Duodenal mucosa (tissue), 2 donors: ENCODE results near the gene STXBP6.
"Not testable (repeated sequence)": the region's sequence is repeated elsewhere in the genome, so short reads cannot be mapped to it uniquely, and the experiment has no call there.

Experiments used
- H3K27ac ChIP-seq: one replicate; pipeline ENCODE4 v1.7.0; 2013; ENCODE audit warnings: low read depth, low read length
- H3K27me3 ChIP-seq, 2 donors: one replicate each; pipeline ENCODE4 v1.7.0; 2013; ENCODE audit warnings: low read length in 2 of 2, control low read depth in 1 of 2; ENCODE audit not compliant: insufficient read depth in 2 of 2, control insufficient read depth in 1 of 2
- H3K36me3 ChIP-seq, 2 donors: one replicate each; pipeline ENCODE4 v1.7.0; 2013; ENCODE audit warnings: low read length in 2 of 2, control low read depth in 1 of 2; ENCODE audit not compliant: insufficient read depth in 2 of 2, control insufficient read depth in 1 of 2
- H3K4me1 ChIP-seq, 2 donors: one replicate each; pipeline ENCODE4 v1.7.0; 2013; ENCODE audit warnings: low read length in 2 of 2, control low read depth in 1 of 2; ENCODE audit not compliant: insufficient read depth in 2 of 2, control insufficient read depth in 1 of 2
- H3K4me3 ChIP-seq, 2 donors: one replicate each; pipeline ENCODE4 v1.7.0; 2013; ENCODE audit warnings: low read length in 2 of 2, low read depth in 1 of 2
- H3K9ac ChIP-seq, 2 donors: one replicate each; pipeline ENCODE4 v1.7.0; 2013; ENCODE audit warnings: low read length in 2 of 2, low read depth in 1 of 2
- H3K9me3 ChIP-seq, 2 donors: one replicate each; pipeline ENCODE4 v1.7.0; 2013; ENCODE audit warnings: low read length in 2 of 2, control low read depth in 1 of 2; ENCODE audit not compliant: control insufficient read depth in 1 of 2

The STXBP6 gene

GRCh38 chr14:24944800-24945199 lies 105.1 kb downstream of the STXBP6 start:
- H3K9me3 ChIP-seq, result no peaks in the 10 kb centered on the region
- H3K9ac ChIP-seq, result no peak overlapping the region
- H3K4me1 ChIP-seq, result peaks cover 5 to 8% of the 10 kb centered on the region in 2 donors
- H3K36me3 ChIP-seq, result no peaks in the 10 kb centered on the region
- no peaks in the 10 kb centered on the region for H3K27me3 ChIP-seq
- H3K4me3 ChIP-seq, result no peak overlapping the region
- H3K27ac ChIP-seq, result no peak overlapping the region

GRCh38 chr14:24943024-24943423 lies 106.9 kb downstream of the STXBP6 start:
- H3K4me3 ChIP-seq, result no peak overlapping the region
- peaks cover 5 to 8% of the 10 kb centered on the region in 2 donors for H3K4me1 ChIP-seq
- H3K9me3 ChIP-seq, result no peaks in the 10 kb centered on the region
- no peak overlapping the region for H3K9ac ChIP-seq
- H3K27ac ChIP-seq, result no peak overlapping the region
- no peaks in the 10 kb centered on the region for H3K36me3 ChIP-seq
- no peaks in the 10 kb centered on the region for H3K27me3 ChIP-seq

- Histone ChIP-seq H3K36me3 (no peaks in the 10 kb centered on the region), H3K27ac (no peak overlapping the region), H3K4me3 (no peak overlapping the region)
These were observed 108.2 kb downstream of the STXBP6 start for GRCh38 chr14:24941719-24942118.

GRCh38 chr14:24940213-24940783 lies 109.6 kb downstream of the STXBP6 start:
- Histone ChIP-seq H3K9ac (no peak overlapping the region), H3K4me3 (no peak overlapping the region), H3K27ac (no peak overlapping the region), H3K36me3 (no peaks in the 10 kb centered on the region), H3K4me1 (peaks cover 5 to 8% of the 10 kb centered on the region in 2 donors), H3K27me3 (no peaks in the 10 kb centered on the region), H3K9me3 (no peaks in the 10 kb centered on the region)

More at GRCh38 chr14:24941719-24942118, 108.2 kb downstream of the STXBP6 start:
- H3K9me3 ChIP-seq, result no peaks in the 10 kb centered on the region
- H3K9ac ChIP-seq, result no peak overlapping the region
- H3K4me1 ChIP-seq, result peaks cover 5 to 8% of the 10 kb centered on the region in 2 donors
- no peaks in the 10 kb centered on the region for H3K27me3 ChIP-seq

- no peaks in the 10 kb centered on the region for H3K36me3 ChIP-seq
- no peak overlapping the region for H3K9ac ChIP-seq
- peaks cover 4 to 5% of the 10 kb centered on the region in 2 donors for H3K4me1 ChIP-seq
- no peak overlapping the region for H3K27ac ChIP-seq
- H3K27me3 ChIP-seq, result no peaks in the 10 kb centered on the region
- H3K9me3 ChIP-seq, result no peaks in the 10 kb centered on the region
- H3K4me3 ChIP-seq, result no peak overlapping the region
These were observed 111.4 kb downstream of the STXBP6 start for GRCh38 chr14:24938593-24938992.

DNA sequence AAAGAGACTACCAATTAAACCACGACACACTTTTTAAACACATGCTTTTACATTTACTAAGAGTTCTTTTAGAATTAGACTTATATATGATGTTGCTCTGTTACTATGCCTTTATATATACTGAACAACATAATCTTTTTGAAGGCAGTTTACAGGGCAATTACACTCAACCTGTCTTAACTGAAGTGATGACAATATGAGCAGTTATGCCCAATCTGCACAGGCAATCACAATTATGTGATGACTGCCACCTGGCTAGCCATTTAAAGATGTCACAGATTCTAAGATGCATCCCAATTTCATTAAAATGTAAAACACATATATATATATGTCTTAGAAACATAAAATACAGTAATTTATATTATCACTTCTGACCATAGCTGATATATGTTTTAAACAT lies 112.6 kb downstream of the STXBP6 start:
- Histone ChIP-seq H3K9me3 (no peaks in the 10 kb centered on the region), H3K9ac (no peak overlapping the region), H3K4me3 (no peak overlapping the region), H3K27me3 (no peaks in the 10 kb centered on the region), H3K36me3 (no peaks in the 10 kb centered on the region), H3K4me1 (no peaks in the 10 kb centered on the region), H3K27ac (no peak overlapping the region)

DNA sequence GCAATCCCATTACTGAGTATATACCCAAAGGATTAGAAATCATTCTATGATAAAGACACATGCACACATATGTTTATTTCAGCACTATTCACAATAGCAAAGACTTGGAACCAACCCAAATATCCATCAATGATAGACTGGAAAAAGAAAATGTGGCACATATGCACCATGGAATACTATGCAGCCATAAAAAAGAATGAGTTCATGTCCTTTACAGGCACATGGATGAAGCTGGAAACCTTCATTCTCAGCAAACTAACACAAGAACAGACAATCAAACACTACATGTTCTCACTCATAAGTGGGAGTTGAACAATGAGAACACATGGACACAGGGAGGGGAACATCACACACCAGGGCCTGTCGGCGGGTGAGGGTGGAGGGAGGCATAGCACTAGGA lies 113.2 kb downstream of the STXBP6 start:
- not testable (repeated sequence) for H3K27me3 ChIP-seq, H3K9me3 ChIP-seq, H3K4me1 ChIP-seq, H3K9ac ChIP-seq, H3K27ac ChIP-seq, H3K4me3 ChIP-seq, H3K36me3 ChIP-seq

- no peaks in the 10 kb centered on the region for H3K9me3 ChIP-seq
- no peak overlapping the region for H3K9ac ChIP-seq
- no peaks in the 10 kb centered on the region for H3K4me1 ChIP-seq
- H3K4me3 ChIP-seq, result no peak overlapping the region
- no peaks in the 10 kb centered on the region for H3K36me3 ChIP-seq
- H3K27ac ChIP-seq, result no peak overlapping the region
- H3K27me3 ChIP-seq, result no peaks in the 10 kb centered on the region
These were observed 114.2 kb downstream of the STXBP6 start for GRCh38 chr14:24935796-24936195.

- no peaks in the 10 kb centered on the region for H3K36me3 ChIP-seq
- no peaks in the 10 kb centered on the region for H3K27me3 ChIP-seq
- H3K4me3 ChIP-seq, result no peak overlapping the region
- peaks cover 0 to 11% of the 10 kb centered on the region in 2 donors for H3K4me1 ChIP-seq
- H3K27ac ChIP-seq, result no peak overlapping the region
- no peaks in the 10 kb centered on the region for H3K9me3 ChIP-seq
- H3K9ac ChIP-seq, result no peak overlapping the region
These were observed 121.5 kb downstream of the STXBP6 start for GRCh38 chr14:24928386-24928900.

GRCh38 chr14:24927809-24928208 lies 122.1 kb downstream of the STXBP6 start:
- H3K9ac ChIP-seq, result no peak overlapping the region
- H3K27ac ChIP-seq, result no peak overlapping the region
- no peaks in the 10 kb centered on the region for H3K9me3 ChIP-seq

More at GRCh38 chr14:24927809-24928208, 122.1 kb downstream of the STXBP6 start:
- H3K4me3 ChIP-seq, result no peak overlapping the region
- no peaks in the 10 kb centered on the region for H3K36me3 ChIP-seq
- H3K4me1 ChIP-seq, result peaks cover 0 to 11% of the 10 kb centered on the region in 2 donors
- H3K27me3 ChIP-seq, result no peaks in the 10 kb centered on the region
